Stimulated activated CD8-positive, alpha-beta memory T cell treated with anti-CD3 and anti-CD28 coated beads, Interleukin-12 subunit alpha, Interleukin-12 subunit beta, amount 100 ng/mL, for 1 hour (primary cell): ENCODE data around the gene KIFC3.
"Not testable (repeated sequence)": the region's sequence is repeated elsewhere in the genome, so short reads cannot be mapped to it uniquely, and the experiment has no call there.

ENCODE experiments used
- DNase-seq: peaks from one replicate; pipeline ENCODE4 v3.0.0-alpha.2; 2020; ENCODE audit warnings: low read depth

KIFC3 gene

DNA sequence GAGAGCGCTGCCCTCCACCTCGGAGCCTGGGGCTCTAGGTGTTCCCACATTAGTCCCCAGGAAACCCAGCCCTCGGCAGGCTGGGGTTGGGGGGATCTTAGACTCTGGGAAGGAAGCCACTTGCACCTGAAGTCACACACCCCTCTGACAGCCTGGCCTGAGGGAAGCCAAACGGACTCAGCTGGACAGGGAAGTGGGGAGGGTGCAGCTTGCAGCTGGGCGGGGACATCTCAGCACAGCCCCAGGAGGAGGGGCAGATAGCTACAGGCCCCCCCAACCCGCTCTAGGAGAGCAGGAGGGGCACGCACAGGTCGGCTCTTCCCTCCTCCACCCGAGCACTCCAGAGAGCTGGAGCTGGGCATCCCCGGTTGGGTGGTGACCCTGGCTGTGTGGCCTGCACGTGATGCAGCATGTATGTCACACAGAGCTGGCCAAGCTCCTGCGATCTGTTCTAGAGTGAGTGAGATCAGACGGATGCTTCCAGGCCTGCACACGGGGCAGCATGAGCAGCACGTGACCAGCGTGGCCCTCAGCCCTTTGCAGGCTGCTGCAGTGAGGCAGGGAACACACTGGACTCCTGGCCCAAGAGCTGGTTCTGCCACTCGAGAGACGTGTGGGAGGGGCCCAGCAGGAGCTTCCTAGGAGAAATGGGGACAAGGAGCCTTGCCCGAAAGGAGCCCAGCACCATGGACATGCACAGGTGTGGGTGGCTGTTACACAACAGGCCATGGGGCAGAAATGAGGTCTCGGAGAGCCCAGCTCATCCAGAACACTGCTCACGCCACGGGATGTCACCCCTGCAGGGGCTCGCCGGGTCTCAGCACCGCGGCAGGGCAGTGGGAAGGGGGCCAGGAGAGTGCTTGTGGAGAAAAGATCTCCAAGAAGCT, 15.4 kb downstream of the KIFC3 start:
- DNase-seq: no peak

DNA sequence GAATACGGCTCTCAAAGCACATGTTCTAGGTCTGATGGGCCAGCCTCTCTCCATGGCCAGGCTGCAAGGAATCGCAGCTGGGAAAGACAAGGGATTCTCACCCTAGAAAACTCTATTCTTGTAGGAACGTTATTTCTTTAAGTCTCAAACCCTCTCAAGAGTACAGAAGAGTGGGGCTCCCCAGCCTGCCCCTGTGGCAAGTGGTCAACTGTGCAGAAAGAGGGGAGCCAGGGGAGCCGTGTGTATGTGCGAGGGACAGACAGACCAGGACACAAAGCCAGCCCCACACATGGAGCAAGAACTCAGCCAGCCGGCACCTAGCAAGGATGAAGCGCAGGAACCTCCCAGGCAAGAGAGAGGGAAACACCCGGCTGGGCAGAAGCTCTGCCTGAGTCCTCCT, 16.4 kb downstream of the KIFC3 start:
- no peak for DNase-seq

- no peak for DNase-seq
Observed at GRCh38 chr16:57785385-57785784, 16.9 kb downstream of the KIFC3 start.

DNA sequence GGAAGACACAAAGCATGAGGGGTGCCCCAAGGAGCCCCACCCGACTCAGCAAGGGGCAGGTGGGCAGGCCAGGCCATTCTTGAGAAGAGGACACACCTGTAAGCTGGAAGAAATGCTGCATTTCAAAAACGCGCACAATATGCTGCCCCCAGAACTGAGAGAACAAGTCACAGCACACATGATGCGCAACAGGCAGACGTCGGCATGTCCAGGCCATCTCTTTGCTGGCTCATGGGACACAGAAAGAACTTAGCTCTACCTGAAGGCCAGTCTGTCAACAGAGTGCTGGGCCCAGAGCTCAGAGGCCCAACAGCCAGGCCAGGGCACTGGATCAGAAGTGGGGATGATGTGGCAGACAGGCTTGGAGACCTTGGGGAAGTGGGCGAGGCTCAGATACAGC, 18.0 kb downstream of the KIFC3 start:
- DNase-seq: no peak

- DNase-seq: no peak
Observed at GRCh38 chr16:57783883-57784282, 18.4 kb downstream of the KIFC3 start.

- DNase-seq: no peak
Observed at GRCh38 chr16:57783116-57783515, 19.2 kb downstream of the KIFC3 start.

DNA sequence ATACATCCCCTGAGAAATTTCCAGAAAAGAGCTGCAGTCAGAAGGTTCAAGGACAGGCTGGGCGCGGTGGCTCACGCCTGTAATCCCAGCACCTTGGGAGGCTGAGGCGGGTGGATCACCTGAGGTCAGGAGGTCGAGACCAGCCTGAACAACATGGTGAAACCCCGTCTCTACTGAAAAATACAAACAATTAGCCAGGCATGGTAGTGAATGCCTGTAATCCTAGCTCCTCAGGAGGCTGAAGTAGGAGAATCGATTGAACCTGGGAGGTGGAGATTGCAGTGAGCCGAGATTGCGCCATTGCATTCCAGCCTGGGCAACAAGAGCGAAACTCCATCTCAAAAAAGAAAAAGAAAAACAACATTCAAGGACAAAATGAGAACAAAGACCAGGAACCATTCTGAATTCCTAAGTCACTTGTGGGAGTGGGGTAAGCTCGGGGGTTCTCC, 19.7 kb downstream of the KIFC3 start:
- not testable (repeated sequence) for DNase-seq

DNA sequence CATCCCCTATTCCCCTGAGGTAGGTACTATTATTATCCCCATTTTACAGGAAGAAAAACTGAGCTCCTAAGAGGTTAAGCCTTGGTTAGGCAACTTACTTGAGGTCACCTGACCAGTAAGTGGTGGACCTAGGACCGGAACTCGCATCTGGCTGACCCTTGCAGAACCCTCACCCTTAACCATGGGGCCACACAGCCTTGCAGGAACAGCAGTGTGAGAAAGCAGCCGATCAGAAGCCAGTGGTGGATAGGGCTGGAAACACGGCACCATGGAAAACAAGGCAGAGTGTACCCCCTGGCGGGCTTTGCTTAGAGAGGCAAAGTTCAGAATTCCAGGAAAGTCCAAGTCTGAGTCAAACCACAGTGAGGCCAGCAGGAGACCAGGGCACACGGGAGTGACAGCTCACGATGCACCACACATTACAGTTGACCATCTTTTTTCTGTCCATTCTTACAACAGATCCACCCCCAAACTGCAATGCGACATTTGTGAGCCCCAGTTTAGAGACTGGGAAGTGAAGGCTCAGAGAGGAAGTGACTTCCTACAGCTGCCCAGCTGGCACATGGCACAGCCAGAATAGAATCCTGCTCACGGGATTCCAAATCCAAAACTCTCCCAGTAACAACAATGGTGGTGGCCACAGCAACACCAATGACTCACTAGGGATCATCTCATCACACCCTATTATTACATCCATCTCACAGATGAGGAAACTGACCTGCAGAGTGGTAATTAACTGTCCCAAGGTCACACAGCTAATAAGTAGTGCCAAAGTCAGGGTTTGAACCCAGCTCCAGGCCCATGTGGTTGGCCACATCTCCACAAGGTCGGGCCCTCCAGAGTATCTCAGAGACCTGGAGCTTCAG, 20.3 kb downstream of the KIFC3 start:
- no peak for DNase-seq

DNA sequence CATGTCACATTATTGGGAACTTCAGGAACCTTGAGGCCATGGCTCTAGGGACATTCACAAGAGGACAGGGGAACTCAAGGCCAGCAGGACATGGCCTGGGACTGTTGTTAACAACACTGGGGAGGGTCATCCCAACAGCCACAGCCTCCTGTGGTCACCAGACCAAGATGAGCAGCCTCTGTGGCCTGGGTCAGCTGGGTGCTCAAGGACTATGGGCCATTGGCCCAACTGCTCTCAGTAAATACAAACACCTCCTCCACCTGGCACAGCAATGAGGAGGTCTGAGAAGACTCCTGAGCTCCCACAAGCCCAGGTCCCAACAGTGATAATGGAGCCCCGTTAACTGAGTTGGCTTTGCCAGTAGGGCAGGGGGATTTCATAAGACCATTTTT, 20.9 kb downstream of the KIFC3 start:
- no peak for DNase-seq

- DNase-seq: not testable (repeated sequence)
Observed at GRCh38 chr16:57779836-57780235, 22.5 kb downstream of the KIFC3 start.

DNA sequence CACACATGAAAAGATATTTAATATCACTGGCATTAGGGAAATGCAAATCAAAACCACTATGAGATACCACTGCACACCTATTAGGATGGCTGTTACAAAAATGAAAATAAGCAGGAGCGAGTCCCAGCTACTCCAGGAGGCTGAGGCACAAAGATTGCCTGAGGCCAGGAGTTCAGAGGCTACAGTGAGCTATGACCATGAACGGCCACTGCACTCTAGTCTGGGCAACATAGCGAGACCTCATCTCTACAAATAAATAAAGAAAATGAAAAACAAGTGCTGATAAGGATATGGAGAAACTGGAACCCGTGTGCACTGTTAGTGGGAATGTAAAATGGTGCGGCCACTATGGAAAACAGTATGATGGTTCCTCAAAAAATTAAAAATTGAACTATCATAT, 23.6 kb downstream of the KIFC3 start:
- DNase-seq: no peak

DNA sequence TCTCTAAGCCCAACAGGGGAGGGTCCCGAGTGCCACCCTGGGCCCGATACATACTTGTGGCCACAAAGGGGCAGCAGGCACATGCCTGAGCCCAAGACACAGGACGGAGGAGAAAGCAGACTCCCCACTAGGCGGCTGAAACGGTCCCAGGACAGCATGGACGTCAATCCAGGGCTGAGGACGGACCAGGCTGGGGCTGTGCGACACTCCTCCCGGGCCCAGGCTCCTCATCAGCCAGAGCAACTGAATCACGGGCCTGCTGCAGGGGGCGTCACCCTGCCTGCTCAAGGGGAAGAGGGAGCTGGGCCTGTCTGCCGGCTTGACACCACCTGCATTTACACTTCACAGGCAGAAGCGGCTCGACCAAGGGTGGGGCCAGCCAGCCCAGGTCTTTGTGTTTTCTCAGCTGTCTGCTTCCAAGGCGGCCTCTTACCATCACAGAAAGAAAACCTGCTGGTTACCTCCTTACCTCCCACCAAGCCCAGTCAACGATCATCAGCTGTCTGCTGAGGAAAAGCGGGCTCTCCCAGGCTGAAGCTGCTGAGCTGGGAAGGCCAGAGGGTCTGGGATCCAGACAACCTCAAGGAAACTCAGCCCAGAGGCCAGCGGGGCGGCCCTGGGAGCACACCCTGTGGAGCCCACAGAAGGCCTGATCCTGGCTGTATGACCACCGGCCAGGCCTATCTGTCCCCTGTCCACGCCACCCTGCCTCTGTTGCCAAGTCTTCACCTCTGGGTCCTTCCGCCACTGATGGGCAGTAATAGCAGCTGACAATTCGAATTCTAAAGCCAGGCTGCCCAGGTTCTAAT, 26.4 kb downstream of the KIFC3 start:
- DNase-seq: no peak

DNA sequence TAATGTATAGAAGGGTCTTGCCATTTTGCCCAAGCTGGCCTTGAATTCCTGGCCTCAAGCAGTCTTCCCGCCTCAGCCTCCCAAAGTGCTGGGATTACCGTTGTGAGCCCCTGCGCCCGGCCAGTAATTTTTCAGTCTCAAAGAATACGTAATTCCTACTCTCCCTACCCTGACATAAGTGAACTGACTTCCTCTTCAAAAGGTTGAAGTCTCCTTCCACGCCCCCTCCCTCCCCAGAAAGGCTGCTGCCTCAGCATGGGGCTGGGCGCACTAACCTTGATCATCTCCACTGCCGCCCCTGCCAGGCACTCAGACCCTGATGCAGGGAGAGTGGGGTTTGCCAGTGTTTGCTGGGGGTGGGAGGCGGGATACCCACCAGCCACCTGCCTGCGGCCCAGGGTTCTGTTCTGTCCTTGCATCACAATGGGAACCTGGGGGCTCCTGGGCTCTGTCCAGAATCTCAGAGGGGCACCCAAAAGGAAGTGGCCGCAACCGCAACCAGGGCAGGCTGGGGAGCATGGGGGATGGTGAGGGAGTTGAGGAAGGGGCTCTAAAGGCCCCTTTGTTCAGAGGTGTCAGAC, 27.5 kb downstream of the KIFC3 start:
- no peak for DNase-seq

- DNase-seq: no peak
Observed at GRCh38 chr16:57773655-57774295, 28.5 kb downstream of the KIFC3 start.

GRCh38 chr16:57773019-57773418, 29.3 kb downstream of the KIFC3 start:
- no peak for DNase-seq

DNA sequence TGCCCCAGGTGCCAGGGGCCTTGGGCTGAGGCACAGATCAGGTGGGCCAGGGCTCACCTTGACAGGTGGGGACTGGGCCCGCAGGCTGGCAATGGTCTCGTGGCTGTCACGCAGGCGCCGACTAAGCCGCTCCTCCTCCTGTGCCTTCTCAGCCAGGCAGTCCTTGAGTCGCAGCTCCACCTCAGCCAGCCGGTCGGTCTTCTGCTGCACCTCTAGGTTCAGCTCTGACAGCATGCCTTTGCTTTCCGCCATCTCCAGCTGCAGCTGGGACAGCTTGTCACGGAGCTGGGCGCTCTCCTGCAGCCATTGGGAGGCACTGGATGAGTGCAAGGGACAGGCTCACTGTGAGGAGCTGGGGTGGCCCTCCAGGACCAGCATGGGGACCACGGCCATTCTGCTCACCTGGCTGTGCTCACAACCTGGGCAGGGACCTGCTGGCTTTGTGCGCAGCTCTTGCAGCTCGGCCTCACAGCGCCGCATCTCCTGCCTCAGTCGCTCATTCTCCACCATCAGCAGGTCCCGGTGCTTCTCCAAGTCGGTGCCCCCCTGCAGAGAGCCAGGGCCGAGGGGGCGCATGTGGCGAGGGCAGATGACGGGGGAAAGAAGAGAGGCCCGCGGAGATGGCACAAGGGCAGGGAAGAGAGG, 31.0 kb downstream of the KIFC3 start:
- DNase-seq: no peak

DNA sequence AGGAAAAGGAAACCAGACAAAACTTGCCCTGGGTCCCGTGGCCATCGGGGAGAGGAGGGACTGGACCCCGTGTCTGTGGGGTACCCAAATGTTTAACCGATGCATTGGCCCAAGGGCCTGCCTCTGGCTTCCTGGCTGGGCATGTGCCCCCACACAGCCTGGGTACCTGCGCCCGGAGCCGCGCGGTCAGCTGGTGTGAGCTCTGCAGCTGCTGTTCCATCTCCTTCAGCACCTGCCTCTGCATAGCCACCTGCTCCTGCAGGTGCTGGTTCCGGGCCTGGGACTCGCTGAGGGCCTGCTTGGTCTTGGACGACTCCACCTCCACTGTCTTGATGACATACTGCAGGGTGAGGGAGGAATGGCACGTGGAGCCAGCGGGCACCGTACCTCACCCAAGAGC, 31.9 kb downstream of the KIFC3 start:
- no peak for DNase-seq

- no peak for DNase-seq
Observed at GRCh38 chr16:57769541-57770145, 32.6 kb downstream of the KIFC3 start.

- DNase-seq: no peak
Observed at GRCh38 chr16:57766714-57767348, 35.5 kb downstream of the KIFC3 start.

- DNase-seq: no peak
Observed at GRCh38 chr16:57765160-57765728, 37.0 kb downstream of the KIFC3 start.
